Astrocyte of the cerebellum (primary cell): ENCODE measurements around the gene RDH12.

ENCODE experiments used
- DNase-seq: peaks from one replicate; pipeline ENCODE4 v3.0.0-alpha.2; 2011; ENCODE audit warnings: low read depth
- H3K4me3 ChIP-seq: 2 replicates; pipeline ENCODE4 v1.5.1; 2011; ENCODE audit warnings: mild to moderate bottlenecking, low read depth, low read length, moderate library complexity
- CTCF ChIP-seq: IDR thresholded peaks from 2 replicates; pipeline ENCODE4 v1.5.1; 2012; ENCODE audit warnings: low read length, low read depth, moderate library complexity, mild to moderate bottlenecking; ENCODE audit errors: missing control alignments
- in situ Hi-C: cut with HindIII; loops from 2 replicates; pipeline ENCODE4 v1.10.0; 2017; ENCODE audit warnings: low sequenced_read_pairs

RDH12 gene

DNA sequence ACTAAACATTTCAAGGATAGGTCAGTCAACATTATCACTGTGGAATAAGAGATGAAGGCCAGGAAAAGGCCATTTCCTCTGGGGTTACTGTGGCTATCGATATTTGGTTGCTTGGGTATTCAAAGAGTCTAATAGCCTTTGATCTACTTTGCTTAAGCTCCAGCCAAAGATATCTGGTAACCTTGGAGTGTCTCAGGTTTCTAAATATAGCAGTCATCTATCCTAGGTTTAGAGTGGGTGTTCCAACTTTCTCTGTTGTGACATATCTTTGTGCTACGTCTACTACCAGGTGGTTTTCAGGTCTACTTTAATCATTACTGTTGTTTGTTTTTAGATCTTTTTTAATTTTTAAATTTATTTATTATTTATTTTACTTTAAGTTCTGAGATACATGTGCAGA lies 42.4 kb downstream of the RDH12 start:
- H3K4me3 ChIP-seq = no peak overlapping the region
- DNase-seq = no peak
- no peak for TF ChIP-seq CTCF
- in situ Hi-C loops = no loop called here

DNA sequence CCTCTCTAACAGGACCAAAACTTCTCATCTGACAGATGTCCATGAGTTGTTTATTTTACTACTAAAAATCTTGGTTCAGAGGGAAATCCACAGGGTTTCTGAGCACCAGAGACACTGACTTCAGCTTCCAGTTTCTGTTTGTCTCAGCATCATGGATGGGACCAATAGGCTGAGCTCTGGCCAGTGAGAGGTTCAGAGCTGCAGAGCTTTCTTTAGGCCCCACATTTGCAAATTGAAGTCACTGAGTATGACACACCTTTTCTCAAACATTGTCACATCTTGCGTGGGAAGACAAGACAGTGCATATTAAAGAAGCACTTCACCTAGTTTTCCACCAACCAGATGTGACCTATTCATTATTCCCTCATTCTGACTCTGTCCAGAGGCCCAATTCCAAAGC lies 45.2 kb downstream of the RDH12 start:
- in situ Hi-C loops = no loop called here
- no peak for TF ChIP-seq CTCF
- no peak overlapping the region for H3K4me3 ChIP-seq
- DNase-seq = no peak

DNA sequence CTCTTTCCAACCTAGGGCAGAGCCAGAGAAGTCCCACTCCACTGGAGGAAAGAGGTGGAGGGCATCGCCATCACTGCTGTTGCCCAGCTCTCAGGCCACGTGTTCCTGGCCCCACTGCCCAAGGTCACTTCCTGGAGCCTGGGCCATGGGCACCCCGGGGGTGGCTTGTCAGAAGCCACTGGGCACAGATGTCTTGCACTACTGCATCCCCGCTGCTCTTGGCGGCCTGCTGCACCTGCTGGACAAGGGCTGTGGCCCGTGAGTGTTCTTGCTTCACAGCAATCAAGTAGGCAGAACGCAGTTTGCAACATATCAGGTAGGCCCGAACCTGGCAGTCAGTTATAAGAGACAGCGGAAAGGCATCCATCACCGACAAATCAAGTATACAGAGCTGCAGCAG lies 46.6 kb downstream of the RDH12 start:
- DNase-seq = no peak
- in situ Hi-C loops = no loop called here
- no peak for TF ChIP-seq CTCF
- H3K4me3 ChIP-seq = no peak overlapping the region

DNA sequence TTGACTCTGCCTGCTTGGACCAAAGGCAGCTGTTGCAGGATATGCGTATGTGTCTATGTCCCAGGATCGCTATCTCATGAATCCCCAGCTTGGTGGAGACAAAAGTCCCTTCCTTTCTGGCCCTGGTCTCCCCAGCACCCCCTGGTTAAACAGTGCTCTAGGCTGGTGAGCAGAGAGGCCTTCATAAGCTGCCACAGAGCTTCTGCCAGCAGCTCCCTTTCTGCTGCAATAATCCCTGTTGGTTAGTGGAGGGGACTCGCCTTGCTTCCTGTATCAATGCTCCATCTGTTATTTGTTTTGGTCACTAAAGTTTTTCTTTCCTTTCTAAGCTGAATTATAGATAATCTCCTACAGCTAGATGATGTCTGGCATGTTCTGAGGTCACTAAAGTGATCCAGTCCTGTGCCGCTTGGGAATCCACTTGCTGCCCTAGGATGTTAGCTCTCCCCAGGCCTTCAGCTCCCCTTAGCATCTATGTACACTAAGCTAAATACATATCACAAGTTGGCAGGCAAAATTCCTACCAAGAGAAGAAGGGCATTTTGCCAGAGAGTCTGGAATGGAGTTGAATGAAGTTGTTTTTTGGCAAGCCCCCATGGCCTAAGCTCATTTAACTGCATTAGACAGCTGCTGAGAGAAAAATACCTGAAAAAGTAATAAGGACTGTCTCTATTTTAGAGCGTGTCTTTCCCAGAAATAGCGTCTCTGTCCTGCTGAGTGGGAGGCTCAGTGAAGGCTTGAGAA lies 47.8 kb downstream of the RDH12 start:
- peak; percentile 15 for DNase-seq
- no peak overlapping the region for H3K4me3 ChIP-seq
- in situ Hi-C loops = no loop called here
- no peak for TF ChIP-seq CTCF

GRCh38 chr14:67756496-67756895 lies 54.8 kb downstream of the RDH12 start:
- DNase-seq = no peak
- TF ChIP-seq CTCF = no peak
- in situ Hi-C loops = no loop called here
- no peak overlapping the region for H3K4me3 ChIP-seq

DNA sequence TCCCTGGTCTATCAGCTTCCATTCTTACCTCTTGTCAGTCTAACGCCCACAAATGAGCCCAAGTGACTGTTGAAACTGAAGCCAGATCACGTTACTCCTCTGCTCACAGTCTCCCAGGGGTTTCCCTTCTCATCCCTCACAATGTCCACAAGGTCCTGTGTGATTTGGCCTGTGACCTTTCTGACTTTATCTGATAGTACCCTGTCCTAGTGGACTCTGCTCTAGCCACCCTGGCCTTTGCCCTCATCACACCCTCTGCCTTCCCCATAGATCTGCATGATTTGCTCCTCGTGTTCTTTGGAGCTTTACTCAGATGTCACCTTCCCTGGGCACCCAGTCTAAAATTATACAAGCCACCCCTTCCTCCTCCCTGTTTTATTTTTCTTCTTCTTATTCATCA lies 55.5 kb downstream of the RDH12 start:
- in situ Hi-C loops = no loop called here
- no peak for DNase-seq
- H3K4me3 ChIP-seq = no peak overlapping the region
- TF ChIP-seq CTCF = no peak
